Skeletal muscle satellite cell (primary cell): ENCODE results near the gene PIK3C3.
"Not testable (repeated sequence)": the region's sequence is repeated elsewhere in the genome, so short reads cannot be mapped to it uniquely, and the experiment has no call there.

Source experiments
- H3K27me3 ChIP-seq: 2 replicates; pipeline ENCODE4 v1.7.0; 2013; ENCODE audit warnings: low read length; ENCODE audit not compliant: control insufficient read depth, insufficient read depth
- H3K36me3 ChIP-seq: 2 replicates; pipeline ENCODE4 v1.7.0; 2013; ENCODE audit warnings: mild to moderate bottlenecking, control low read depth, low read length; ENCODE audit not compliant: insufficient read depth
- H3K4me1 ChIP-seq: 2 replicates; pipeline ENCODE4 v1.7.0; 2013; ENCODE audit warnings: low read length; ENCODE audit not compliant: control insufficient read depth, insufficient read depth
- H3K4me2 ChIP-seq: 2 replicates; pipeline ENCODE4 v1.7.0; 2013; ENCODE audit warnings: mild to moderate bottlenecking, low read length
- H3K4me3 ChIP-seq: 2 replicates; pipeline ENCODE4 v1.7.0; 2013; ENCODE audit warnings: low read length
- H3K9ac ChIP-seq: 2 replicates; pipeline ENCODE4 v1.7.0; 2013; ENCODE audit warnings: mild to moderate bottlenecking, low read depth, low read length, moderate library complexity
- H3K9me3 ChIP-seq: replicated peaks from 2 replicates; pipeline ENCODE4 v1.7.0; 2013; ENCODE audit warnings: mild to moderate bottlenecking, control low read depth, low read length

Gene PIK3C3

DNA sequence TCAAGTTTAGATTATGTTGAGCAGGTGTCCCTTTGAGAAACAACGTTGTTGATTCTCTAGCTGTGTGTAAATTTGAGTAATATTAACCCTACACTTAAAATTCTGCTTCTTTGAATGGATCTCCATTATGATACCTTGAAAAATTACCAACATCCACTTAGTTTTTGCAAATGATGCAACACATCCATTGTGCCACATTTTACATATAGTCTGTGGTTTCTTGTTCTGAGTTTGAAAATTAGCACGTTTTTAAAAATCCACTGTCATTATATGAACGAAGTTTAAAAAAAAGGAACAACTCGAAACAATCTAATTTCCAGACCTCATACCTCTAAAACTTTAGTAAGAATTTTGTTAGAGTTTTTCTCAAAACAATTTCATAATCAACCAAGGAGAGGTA is 37.7 kb downstream of the PIK3C3 start:
- Histone ChIP-seq H3K36me3 (peaks cover 57% of the 10 kb centered on the region), H3K27me3 (no peaks in the 10 kb centered on the region), H3K9ac (no peak overlapping the region)

DNA sequence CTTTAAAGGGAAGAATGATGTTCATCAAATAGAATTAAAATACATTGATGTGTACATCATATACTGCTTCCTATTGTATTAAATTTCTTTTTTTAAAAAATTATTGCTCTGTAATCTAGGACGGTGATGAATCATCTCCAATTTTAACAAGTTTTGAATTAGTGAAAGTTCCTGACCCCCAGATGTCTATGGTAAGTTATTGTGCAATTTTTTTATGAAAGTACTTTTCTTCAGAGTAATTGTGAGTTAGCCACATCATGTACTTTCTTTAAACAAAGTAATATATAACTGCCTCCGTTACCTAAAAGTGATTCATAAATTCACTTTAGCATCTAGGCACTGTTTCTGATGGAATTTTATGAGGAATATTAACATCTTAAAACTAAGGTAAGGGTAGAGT is 38.1 kb downstream of the PIK3C3 start:
- no peak overlapping the region for H3K4me2 ChIP-seq
- no peak overlapping the region for H3K4me3 ChIP-seq
- no peak overlapping the region for H3K9ac ChIP-seq
- no peaks in the 10 kb centered on the region for H3K9me3 ChIP-seq
- peaks cover 22% of the 10 kb centered on the region for H3K4me1 ChIP-seq
- H3K27me3 ChIP-seq, result no peaks in the 10 kb centered on the region
- H3K36me3 ChIP-seq, result peaks cover 53% of the 10 kb centered on the region

More for the DNA sequence above, 37.7 kb downstream of the PIK3C3 start:
- peaks cover 17% of the 10 kb centered on the region for H3K4me1 ChIP-seq
- no peaks in the 10 kb centered on the region for H3K9me3 ChIP-seq
- H3K4me2 ChIP-seq, result no peak overlapping the region
- no peak overlapping the region for H3K4me3 ChIP-seq

DNA sequence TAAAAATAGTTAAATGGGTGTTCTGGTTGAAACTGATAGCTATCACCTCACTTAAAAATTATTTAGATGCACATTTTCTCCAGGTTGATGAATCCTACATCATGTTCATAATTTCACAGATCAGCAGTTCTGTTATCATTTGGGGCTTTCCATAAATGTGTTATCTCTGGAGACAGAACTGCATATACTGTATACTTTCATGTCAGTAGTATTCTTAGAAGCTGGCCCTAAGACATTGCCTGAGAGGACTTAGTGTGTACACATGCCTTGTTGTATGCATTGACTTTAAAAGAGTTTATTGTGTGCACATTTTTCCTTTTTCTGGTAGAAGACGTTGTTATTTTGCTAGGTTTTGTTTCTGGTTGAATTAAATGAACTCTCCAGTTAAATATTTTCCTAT is 41.0 kb downstream of the PIK3C3 start:
- Histone ChIP-seq H3K9me3 (no peaks in the 10 kb centered on the region), H3K27me3 (no peaks in the 10 kb centered on the region), H3K4me3 (no peak overlapping the region), H3K4me1 (peaks cover 25% of the 10 kb centered on the region), H3K9ac (no peak overlapping the region), H3K4me2 (no peak overlapping the region), H3K36me3 (peaks cover 53% of the 10 kb centered on the region)

DNA sequence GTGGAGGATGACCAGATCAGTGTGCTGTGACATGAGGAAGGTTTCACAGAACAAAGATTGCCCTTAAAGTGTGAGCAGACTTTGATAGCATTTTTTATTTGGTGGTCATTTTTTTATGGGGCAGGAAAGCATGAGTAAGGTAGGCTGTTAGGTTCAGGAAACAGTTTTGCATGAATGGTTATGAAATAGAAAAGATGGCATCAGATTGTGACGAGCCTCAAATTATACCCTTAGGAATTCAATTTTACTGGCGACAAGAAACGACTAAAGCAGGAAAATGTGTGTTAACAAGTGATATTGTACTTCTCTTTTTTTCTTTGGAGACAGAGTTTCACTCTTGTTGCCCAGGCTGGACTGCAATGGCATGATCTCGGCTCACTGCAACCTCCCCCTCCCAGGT is 44.7 kb downstream of the PIK3C3 start:
- Histone ChIP-seq H3K9ac (no peak overlapping the region), H3K4me3 (no peak overlapping the region), H3K4me2 (no peak overlapping the region), H3K9me3 (no peaks in the 10 kb centered on the region), H3K4me1 (peaks cover 16% of the 10 kb centered on the region), H3K36me3 (peaks cover 56% of the 10 kb centered on the region), H3K27me3 (no peaks in the 10 kb centered on the region)

DNA sequence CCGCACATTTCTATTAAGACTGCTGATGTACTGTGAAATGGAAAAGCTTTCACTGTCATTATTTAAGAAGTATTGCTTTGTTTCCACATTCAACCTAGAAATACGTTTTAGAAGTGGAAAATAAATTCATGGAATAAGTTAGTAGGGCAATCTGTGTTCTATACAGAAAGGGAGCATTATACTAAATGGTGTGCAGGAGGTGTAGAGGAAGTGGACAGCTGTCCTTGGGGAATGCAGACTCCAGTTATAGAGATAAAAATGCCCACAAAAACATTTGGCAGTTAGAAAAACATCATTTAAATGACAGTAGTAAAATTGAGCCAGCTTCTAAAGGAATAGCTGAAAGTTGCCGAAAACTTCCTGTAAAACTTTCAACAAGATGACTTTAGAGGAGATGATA is 46.8 kb downstream of the PIK3C3 start:
- no peak overlapping the region for H3K4me2 ChIP-seq
- peaks cover 16% of the 10 kb centered on the region for H3K4me1 ChIP-seq
- no peaks in the 10 kb centered on the region for H3K27me3 ChIP-seq
- peaks cover 50% of the 10 kb centered on the region for H3K36me3 ChIP-seq
- H3K9ac ChIP-seq, result no peak overlapping the region
- H3K9me3 ChIP-seq, result no peaks in the 10 kb centered on the region
- no peak overlapping the region for H3K4me3 ChIP-seq

DNA sequence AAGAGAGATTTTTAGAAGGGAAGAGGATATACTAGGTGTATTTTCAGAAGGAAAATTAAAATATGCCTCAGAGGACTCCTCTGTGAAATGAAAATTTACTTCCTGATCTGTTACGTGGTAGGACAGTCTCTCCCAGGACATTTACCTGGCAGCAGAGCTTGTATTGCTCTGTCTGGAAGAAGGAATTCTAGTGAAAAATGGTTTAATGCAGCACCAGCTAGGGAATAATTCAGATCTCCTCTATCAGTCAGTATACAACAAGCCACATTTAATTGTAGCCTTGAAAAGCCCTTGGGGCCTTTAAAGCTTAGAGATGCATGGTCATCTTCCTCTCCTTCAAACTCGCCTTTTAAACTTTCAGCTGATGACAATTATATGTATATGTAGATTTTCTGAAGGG is 49.6 kb downstream of the PIK3C3 start:
- no peaks in the 10 kb centered on the region for H3K27me3 ChIP-seq
- H3K9ac ChIP-seq, result no peak overlapping the region
- no peaks in the 10 kb centered on the region for H3K4me1 ChIP-seq
- H3K4me2 ChIP-seq, result no peak overlapping the region
- H3K9me3 ChIP-seq, result no peaks in the 10 kb centered on the region
- peaks cover 61% of the 10 kb centered on the region for H3K36me3 ChIP-seq
- no peak overlapping the region for H3K4me3 ChIP-seq

DNA sequence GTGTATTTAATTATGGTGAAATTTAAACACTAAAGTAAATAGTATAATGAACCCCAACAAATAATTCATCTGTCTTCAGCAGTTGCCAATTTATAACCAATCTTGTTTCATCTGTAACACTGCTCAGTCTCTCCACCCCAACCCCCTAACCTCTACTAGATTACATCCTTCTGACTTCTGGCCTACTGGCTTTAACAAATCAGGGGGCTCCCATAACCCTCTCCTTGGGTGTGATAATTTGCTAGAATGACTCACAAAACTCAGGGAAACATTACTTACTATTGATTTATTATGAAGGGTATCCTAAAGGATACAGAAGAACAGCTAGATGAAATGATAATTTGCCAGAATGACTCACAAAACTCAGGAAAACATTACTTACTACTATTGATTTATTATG is 50.7 kb downstream of the PIK3C3 start:
- Histone ChIP-seq H3K27me3 (no peaks in the 10 kb centered on the region), H3K4me1 (no peaks in the 10 kb centered on the region), H3K4me2 (no peak overlapping the region), H3K4me3 (no peak overlapping the region), H3K36me3 (peaks cover 53% of the 10 kb centered on the region), H3K9ac (no peak overlapping the region), H3K9me3 (no peaks in the 10 kb centered on the region)

DNA sequence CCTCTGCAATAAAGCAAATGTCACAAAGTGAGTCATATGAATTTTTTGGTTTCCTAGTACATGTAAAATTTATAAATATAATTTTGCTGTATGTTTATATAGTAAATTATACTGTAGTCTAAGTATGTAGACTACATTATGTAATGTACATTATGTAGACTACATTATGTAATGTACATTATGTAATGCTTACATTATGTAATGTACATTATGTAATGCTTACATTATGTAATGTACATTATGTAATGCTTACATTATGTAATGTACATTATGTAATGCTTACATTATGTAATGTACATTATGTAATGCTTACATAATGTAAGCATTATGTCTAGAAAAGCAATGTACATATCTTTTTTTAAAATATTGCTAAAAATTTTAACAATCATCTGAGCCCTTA is 54.4 kb downstream of the PIK3C3 start:
- H3K36me3 ChIP-seq, result peaks cover 51% of the 10 kb centered on the region
- not testable (repeated sequence) for H3K4me3 ChIP-seq, H3K9me3 ChIP-seq, H3K9ac ChIP-seq, H3K4me1 ChIP-seq, H3K27me3 ChIP-seq, H3K4me2 ChIP-seq

DNA sequence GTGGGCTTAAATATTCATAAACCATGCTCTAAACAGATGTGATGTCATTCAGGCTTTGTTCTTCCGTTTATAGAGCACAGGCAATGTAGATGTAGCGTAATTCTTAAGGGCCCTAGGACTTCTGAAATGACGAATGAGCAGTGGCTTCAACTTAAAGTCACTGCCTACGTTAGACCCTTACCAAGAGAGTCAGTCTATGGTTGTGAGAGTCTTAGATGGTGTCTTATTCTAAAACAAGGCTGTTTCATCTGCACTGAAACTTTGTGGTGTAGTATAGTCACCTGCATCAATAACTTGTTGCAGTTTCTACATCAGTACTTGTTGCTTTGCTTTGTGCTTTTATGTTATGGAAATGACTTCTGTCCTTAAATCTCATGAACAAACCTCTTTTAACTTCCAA is 56.0 kb downstream of the PIK3C3 start:
- H3K4me1 ChIP-seq, result no peaks in the 10 kb centered on the region
- H3K9me3 ChIP-seq, result no peaks in the 10 kb centered on the region
- H3K36me3 ChIP-seq, result peaks cover 45% of the 10 kb centered on the region
- no peak overlapping the region for H3K9ac ChIP-seq
- no peak overlapping the region for H3K4me3 ChIP-seq
- no peak overlapping the region for H3K4me2 ChIP-seq
- no peaks in the 10 kb centered on the region for H3K27me3 ChIP-seq

DNA sequence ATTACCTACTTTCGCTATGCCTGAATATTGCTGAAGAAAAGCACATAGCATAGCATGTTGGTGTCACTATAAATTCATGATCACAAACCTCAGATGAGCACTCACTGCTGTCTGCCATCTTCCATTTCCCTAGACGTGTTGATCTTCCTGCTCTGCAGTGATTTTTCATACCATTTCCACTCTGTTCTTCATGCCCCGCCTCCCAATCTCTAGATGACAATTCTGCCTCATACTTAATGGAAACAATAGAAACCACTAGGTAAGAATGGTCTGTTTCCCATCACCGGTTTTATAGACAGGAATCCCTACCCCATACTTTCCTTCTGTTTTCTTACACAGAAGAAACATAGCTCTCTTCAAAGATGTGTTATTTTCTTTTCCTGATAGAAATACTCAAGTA is 63.8 kb downstream of the PIK3C3 start:
- Histone ChIP-seq H3K4me3 (no peak overlapping the region), H3K9ac (no peak overlapping the region), H3K9me3 (no peaks in the 10 kb centered on the region), H3K4me2 (no peak overlapping the region), H3K36me3 (peaks cover 44% of the 10 kb centered on the region), H3K4me1 (no peaks in the 10 kb centered on the region), H3K27me3 (no peaks in the 10 kb centered on the region)

DNA sequence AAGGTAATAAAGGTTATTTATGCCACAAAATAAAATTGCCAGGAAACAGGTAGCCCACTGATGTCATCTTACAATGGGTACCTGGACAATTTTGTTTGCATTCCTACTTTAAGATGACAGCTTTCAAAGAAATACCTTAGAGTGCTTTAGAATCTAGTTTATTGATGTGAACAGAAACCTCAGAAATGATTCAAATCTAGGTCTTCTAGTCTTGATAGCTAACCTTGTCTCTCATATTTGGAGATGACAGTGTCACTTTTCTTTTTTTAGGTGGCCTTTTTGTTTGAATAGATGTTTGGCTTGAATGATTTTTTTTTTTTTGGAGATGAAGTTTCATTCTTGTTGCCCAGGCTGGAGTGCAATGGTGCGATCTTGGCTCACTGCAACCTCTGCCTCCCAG is 69.1 kb downstream of the PIK3C3 start:
- Histone ChIP-seq H3K4me1 (no peaks in the 10 kb centered on the region), H3K9me3 (no peaks in the 10 kb centered on the region), H3K27me3 (no peaks in the 10 kb centered on the region), H3K4me2 (no peak overlapping the region), H3K9ac (no peak overlapping the region), H3K4me3 (no peak overlapping the region), H3K36me3 (peaks cover 29% of the 10 kb centered on the region)

DNA sequence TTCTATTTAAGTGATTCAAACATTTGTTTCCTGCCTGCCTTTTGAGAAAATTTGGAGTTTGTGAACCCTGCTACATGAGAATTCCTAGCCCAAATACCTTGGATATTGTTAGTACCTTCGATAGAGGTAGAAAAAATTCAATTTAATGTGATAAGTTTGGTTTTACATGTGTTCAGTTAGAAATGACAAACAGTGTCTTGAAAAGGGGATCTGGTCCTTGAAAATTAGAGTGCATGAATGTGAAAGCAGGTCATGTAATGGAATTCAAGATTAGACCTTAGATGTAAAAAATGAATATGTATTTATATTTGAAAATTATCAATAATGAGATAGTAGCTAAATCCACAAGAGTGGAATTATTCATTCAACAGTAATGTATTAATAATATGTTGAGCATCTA is 70.5 kb downstream of the PIK3C3 start:
- no peak overlapping the region for H3K4me2 ChIP-seq
- H3K4me3 ChIP-seq, result no peak overlapping the region
- no peaks in the 10 kb centered on the region for H3K27me3 ChIP-seq
- H3K4me1 ChIP-seq, result no peaks in the 10 kb centered on the region
- peaks cover 32% of the 10 kb centered on the region for H3K36me3 ChIP-seq
- no peaks in the 10 kb centered on the region for H3K9me3 ChIP-seq
- no peak overlapping the region for H3K9ac ChIP-seq
